Stimulated activated CD4-positive, alpha-beta T cell treated with anti-CD3 and anti-CD28 coated beads, Interleukin-15, amount 100 ng/mL, for 1 hour (primary cell): ENCODE data around the gene LMAN1L.

ENCODE experiments used
- DNase-seq, 2 donors: peaks; one replicate each; pipeline ENCODE4 v3.0.0-alpha.2; 2020; ENCODE audit warnings: low read depth in 1 of 2, low spot score in 1 of 2

LMAN1L gene

GRCh38 chr15:74835312-74835823 is 22.7 kb downstream of the LMAN1L start:
- peak in 1 of 2 donors; percentile 41 for DNase-seq

GRCh38 chr15:74836846-74837245 is 24.2 kb downstream of the LMAN1L start:
- DNase-seq: no peak

GRCh38 chr15:74837482-74838136 is 25.0 kb downstream of the LMAN1L start:
- DNase-seq: no peak

GRCh38 chr15:74838137-74838516 is 25.5 kb downstream of the LMAN1L start:
- DNase-seq: no peak

- no peak for DNase-seq
Observed at GRCh38 chr15:74838746-74839525, 26.3 kb downstream of the LMAN1L start.

- no peak for DNase-seq
Observed at GRCh38 chr15:74839526-74840395, 27.1 kb downstream of the LMAN1L start.

GRCh38 chr15:74840851-74841775 is 28.5 kb downstream of the LMAN1L start:
- no peak for DNase-seq

GRCh38 chr15:74841891-74842373 is 29.3 kb downstream of the LMAN1L start:
- no peak for DNase-seq

- DNase-seq: peak; percentile 89 to 93
Observed at GRCh38 chr15:74842581-74843444, 30.2 kb downstream of the LMAN1L start, which contains the start of gene ULK3. TSS of gene ULK3 (minus strand) at chr15:74843156. CDS start at chr15:74843105, 51 bp downstream.

- DNase-seq: no peak
Observed at GRCh38 chr15:74843445-74843828, 30.8 kb downstream of the LMAN1L start.

GRCh38 chr15:74843891-74844299 is 31.3 kb downstream of the LMAN1L start:
- DNase-seq: no peak

GRCh38 chr15:74844319-74845207 is 31.9 kb downstream of the LMAN1L start:
- no peak for DNase-seq

GRCh38 chr15:74845208-74845568 is 32.6 kb downstream of the LMAN1L start:
- peak; percentile 32 to 35 for DNase-seq

GRCh38 chr15:74845581-74845980 is 32.9 kb downstream of the LMAN1L start:
- DNase-seq: no peak

GRCh38 chr15:74847432-74847831 is 34.8 kb downstream of the LMAN1L start:
- no peak for DNase-seq

- DNase-seq: no peak
Observed at GRCh38 chr15:74850393-74850792, 37.8 kb downstream of the LMAN1L start.

- DNase-seq: no peak
Observed at GRCh38 chr15:74851960-74852359, 39.3 kb downstream of the LMAN1L start.

GRCh38 chr15:74854453-74855022 is 41.9 kb downstream of the LMAN1L start:
- no peak for DNase-seq
